ENCODE results near the gene SEPTIN1. TPM values are rescaled to one million over a fixed set of nuclear protein-coding genes. Genes with fewer than 3 reads are reported as not detected.

SEPTIN1 gene
- total and polyA plus RNA-seq, 2 donors (not counting 3 experiments of a cell fraction or from before 2014, with no cell fraction given) = 0.07 to 0.75 TPM

GRCh38 chr16:30379158-30379783 lies 3.1 kb downstream of the SEPTIN1 start:
- no peaks in the 10 kb centered on the region for H3K9me3 ChIP-seq (replicated peaks; ENCODE audit: control insufficient read depth, insufficient read depth, low read length)
- DNase-seq (ENCODE audit: low read depth, low spot score) (no peak), FAIRE-seq (no peak)
- no TSS peak for BruUV-seq (replicated peaks)
- no peak overlapping the region for H3K27ac ChIP-seq (ENCODE audit: insufficient read depth, low read depth, low read length)
- no peak for TF ChIP-seq POLR2AphosphoS5 (IDR thresholded peaks at IDR 0.05; ENCODE audit: insufficient read depth, low read depth, low read length)
- no peak for TF ChIP-seq EZH2 (IDR thresholded peaks at IDR 0.05; ENCODE audit: borderline replicate concordance, low read depth, low read length, severe bottlenecking)
- TF ChIP-seq FOS (IDR thresholded peaks at IDR 0.05; ENCODE audit: borderline replicate concordance, insufficient read depth, low read length) = no peak
- H3K79me2 ChIP-seq (ENCODE audit: control insufficient read depth, insufficient read depth, low read length) = no peaks in the 10 kb centered on the region
- ChIA-PET POLR2A (no interaction called here), CTCF (interaction anchor here (1.0 to 2.0 kb wide), 3 partner anchors 13 to 30 kb away, joined by 3 to 11 read pairs (median 6); no protein-coding TSS in a partner anchor)
- peak overlapping the region; percentile 88 for H3K4me2 ChIP-seq (ENCODE audit: insufficient read depth, low read length)
- H3K36me3 ChIP-seq (ENCODE audit: control insufficient read depth in 2 of 2, extremely low read depth in 1 of 2, insufficient read depth in 2 of 2, low read length in 2 of 2) = no peaks in the 10 kb centered on the region
- H3K9ac ChIP-seq (replicated peaks; ENCODE audit: extremely low read depth, insufficient read depth, low read length) = peak overlapping the region; percentile 40
- H3K4me1 ChIP-seq (ENCODE audit: control insufficient read depth, extremely low read depth, insufficient read depth, low read length) = peaks cover 12% of the 10 kb centered on the region
- no peaks in the 10 kb centered on the region for H4K20me1 ChIP-seq (replicated peaks; ENCODE audit: control insufficient read depth, extremely low read depth, insufficient read depth, low read length)
- dilution Hi-C loops (cut with MboI; ENCODE audit: extremely low pct_ligation_motif_present, low sequenced_read_pairs) (no loop called here), intact Hi-C loops (cut with micrococcal nuclease) (no loop called here)
- peak overlapping the region; percentile 22 to 61 (median 41) for H3K4me3 ChIP-seq (replicated peaks in 1 of 3; ENCODE audit: insufficient read depth in 1 of 3, low read depth in 1 of 3, low read length in 3 of 3)
- no peaks in the 10 kb centered on the region for H3K9me1 ChIP-seq (replicated peaks; ENCODE audit: control insufficient read depth, extremely low read depth, insufficient read depth, low read length)
- no peaks in the 10 kb centered on the region for H3K27me3 ChIP-seq (ENCODE audit: control insufficient read depth in 2 of 2, insufficient read depth in 2 of 2, low read length in 2 of 2)
- H2AFZ ChIP-seq (ENCODE audit: low read depth, low read length) = peak overlapping the region; percentile 99

- peak overlapping the region; percentile 98 for H3K27ac ChIP-seq (ENCODE audit: insufficient read depth, low read depth, low read length)
- POLR2A ChIA-PET = interaction anchor here (0.8 to 1.5 kb wide), 2 partner anchors 17 to 21 kb away, joined by 4 to 5 read pairs; partner anchors contain the start of gene ZNF48
- H3K4me2 ChIP-seq (ENCODE audit: insufficient read depth, low read length) = peak overlapping the region; percentile 88
- FAIRE-seq (peak; percentile 98), DNase-seq (ENCODE audit: low read depth, low spot score) (peak; percentile 99)
- H3K4me3 ChIP-seq (replicated peaks in 1 of 3; ENCODE audit: insufficient read depth in 1 of 3, low read depth in 1 of 3, low read length in 3 of 3) = peak overlapping the region; percentile 61 to 83 (median 71)
- H3K9me3 ChIP-seq (replicated peaks; ENCODE audit: control insufficient read depth, insufficient read depth, low read length) = no peaks in the 10 kb centered on the region
- H4K20me1 ChIP-seq (replicated peaks; ENCODE audit: control insufficient read depth, extremely low read depth, insufficient read depth, low read length) = no peaks in the 10 kb centered on the region
- no TSS peak for BruUV-seq (replicated peaks)
- no peaks in the 10 kb centered on the region for H3K79me2 ChIP-seq (ENCODE audit: control insufficient read depth, insufficient read depth, low read length)
- H2AFZ ChIP-seq (ENCODE audit: low read depth, low read length) = peak overlapping the region; percentile 99
- no peaks in the 10 kb centered on the region for H3K36me3 ChIP-seq (ENCODE audit: control insufficient read depth in 2 of 2, extremely low read depth in 1 of 2, insufficient read depth in 2 of 2, low read length in 2 of 2)
- CTCF ChIA-PET = interaction anchor here (0.9 to 2.0 kb wide), 7 partner anchors 8 to 39 kb away, joined by 3 to 11 read pairs (median 6); partner anchors contain the start of gene ZNF48
- H3K9ac ChIP-seq (replicated peaks; ENCODE audit: extremely low read depth, insufficient read depth, low read length) = peak overlapping the region; percentile 92
- H3K9me1 ChIP-seq (replicated peaks; ENCODE audit: control insufficient read depth, extremely low read depth, insufficient read depth, low read length) = no peaks in the 10 kb centered on the region
- TF ChIP-seq EZH2 (IDR thresholded peaks at IDR 0.05; ENCODE audit: borderline replicate concordance, low read depth, low read length, severe bottlenecking) (no peak), MYC (IDR thresholded peaks at IDR 0.05; ENCODE audit: low read depth, low read length) (no peak), POLR2AphosphoS5 (IDR thresholded peaks at IDR 0.05; ENCODE audit: insufficient read depth, low read depth, low read length) (no peak), GATA2 (IDR thresholded peaks at IDR 0.05; ENCODE audit: insufficient read depth, insufficient read length, low read depth, low read length) (no peak), POLR2A (IDR thresholded peaks at IDR 0.05; ENCODE audit: low read depth, low read length) (peak; percentile 82), FOS (IDR thresholded peaks at IDR 0.05; ENCODE audit: borderline replicate concordance, insufficient read depth, low read length) (no peak), CTCF (IDR thresholded peaks at IDR 0.05; ENCODE audit: extremely low read depth in 1 of 2, insufficient read depth in 1 of 2, low read depth in 1 of 2, low read length in 2 of 2) (peak; percentile 6 to 34)
- TF ChIP-seq, protein P1, sequence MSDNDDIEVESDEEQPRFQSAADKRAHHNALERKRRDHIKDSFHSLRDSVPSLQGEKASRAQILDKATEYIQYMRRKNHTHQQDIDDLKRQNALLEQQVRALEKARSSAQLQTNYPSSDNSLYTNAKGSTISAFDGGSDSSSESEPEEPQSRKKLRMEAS (IDR thresholded peaks at IDR 0.05; ENCODE audit: insufficient read depth, insufficient read length) = no peak
- H3K27me3 ChIP-seq (ENCODE audit: control insufficient read depth in 2 of 2, insufficient read depth in 2 of 2, low read length in 2 of 2) = no peaks in the 10 kb centered on the region
- dilution Hi-C loops (cut with MboI; ENCODE audit: extremely low pct_ligation_motif_present, low sequenced_read_pairs) (no loop called here), intact Hi-C loops (cut with micrococcal nuclease) (loop anchor here (1.0 kb wide), 3 partner anchors 8 to 22 kb away; partner anchors contain the start of genes TBC1D10B and ZNF48)
- peaks cover 12% of the 10 kb centered on the region for H3K4me1 ChIP-seq (ENCODE audit: control insufficient read depth, extremely low read depth, insufficient read depth, low read length)
These were observed 3.9 kb downstream of the SEPTIN1 start for GRCh38 chr16:30378236-30379157.

Data from endothelial cell of umbilical vein (primary cell).